K562 treated with DMSO at 1 percent for 24 hours (cell line): Measurements from ENCODE around the gene FGGY. TPM values are rescaled to one million over a fixed set of nuclear protein-coding genes. Genes with fewer than 3 reads are reported as not detected.

ENCODE experiments used
- total RNA-seq: library from RNA; unstranded; fragments of 300-600 nt; gene quantifications from 2 replicates; pipeline ENCODE4 v1.2.3, GENCODE V29; 2022; ENCODE audit warnings: low read depth; ENCODE audit not compliant: insufficient read depth

Gene FGGY, protein sequence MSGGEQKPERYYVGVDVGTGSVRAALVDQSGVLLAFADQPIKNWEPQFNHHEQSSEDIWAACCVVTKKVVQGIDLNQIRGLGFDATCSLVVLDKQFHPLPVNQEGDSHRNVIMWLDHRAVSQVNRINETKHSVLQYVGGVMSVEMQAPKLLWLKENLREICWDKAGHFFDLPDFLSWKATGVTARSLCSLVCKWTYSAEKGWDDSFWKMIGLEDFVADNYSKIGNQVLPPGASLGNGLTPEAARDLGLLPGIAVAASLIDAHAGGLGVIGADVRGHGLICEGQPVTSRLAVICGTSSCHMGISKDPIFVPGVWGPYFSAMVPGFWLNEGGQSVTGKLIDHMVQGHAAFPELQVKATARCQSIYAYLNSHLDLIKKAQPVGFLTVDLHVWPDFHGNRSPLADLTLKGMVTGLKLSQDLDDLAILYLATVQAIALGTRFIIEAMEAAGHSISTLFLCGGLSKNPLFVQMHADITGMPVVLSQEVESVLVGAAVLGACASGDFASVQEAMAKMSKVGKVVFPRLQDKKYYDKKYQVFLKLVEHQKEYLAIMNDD
- total RNA-seq: 32.0 and 36.1 TPM in 2 replicates

DNA sequence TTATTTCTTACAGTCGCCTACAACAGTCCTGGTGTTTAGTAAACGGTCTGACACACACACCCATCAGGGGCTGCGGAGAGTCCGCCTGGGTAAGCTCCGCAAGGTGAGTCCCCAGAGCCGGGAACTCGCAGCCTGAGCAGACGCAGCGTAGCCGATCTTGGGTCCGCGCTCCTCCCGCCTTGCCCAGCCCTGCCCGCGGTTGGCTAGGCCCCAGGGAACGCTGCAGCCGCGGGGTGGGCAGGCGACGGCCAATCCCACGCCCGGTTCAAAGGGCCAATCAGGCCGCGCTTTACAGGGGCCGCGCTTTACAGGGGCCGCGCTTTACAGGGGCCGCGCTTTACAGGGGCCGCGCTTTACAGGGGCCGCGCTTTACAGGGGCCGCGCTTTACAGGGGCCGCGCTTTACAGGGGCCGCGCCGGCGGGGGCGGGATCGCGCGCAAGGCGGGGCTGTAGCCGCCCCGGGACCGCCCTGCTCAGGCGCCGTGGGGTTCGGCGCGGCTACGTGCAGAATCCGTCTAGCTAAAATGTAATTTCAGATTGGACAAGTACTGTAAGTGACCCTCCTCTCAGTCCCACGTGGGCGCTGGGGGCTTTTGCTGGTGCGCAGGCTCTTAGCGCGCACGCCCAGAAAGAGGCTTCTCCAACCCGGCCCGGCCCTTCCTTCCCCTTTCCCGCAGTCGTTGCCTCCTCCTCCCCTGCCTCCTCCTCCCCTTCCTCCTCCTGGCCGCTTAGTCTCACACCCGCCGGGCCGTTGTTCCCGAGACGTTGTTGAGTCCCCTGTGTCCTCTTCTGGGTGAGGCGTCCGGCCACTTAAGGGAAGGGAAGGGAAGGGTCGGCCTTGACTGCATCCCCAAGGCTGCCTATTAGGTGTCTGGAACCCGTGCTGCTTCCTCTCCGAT lies at the start of gene FGGY:
Gene FGGY, plus strand, starts transcription at position 737 of the 899 bp plus-strand sequence. CDS start 24,456 bp downstream, outside the sequence.

